DOHH2 (cell line): ENCODE data around the gene NRXN3.

Source experiments
- EZH2phosphoT487 ChIP-seq: fragments of 200-600 bp; sonication (generic); IDR thresholded peaks from 2 replicates; pipeline ENCODE4 v1.6.1; 2017; ENCODE audit warnings: borderline replicate concordance, mild to moderate bottlenecking, antibody characterized with exemption, low read length, moderate library complexity, mixed read lengths
- TF ChIP-seq, protein P1 (sequence below): fragments of 200-600 bp; sonication (generic); IDR thresholded peaks from one replicate; pipeline ENCODE4 v1.5.1; 2014; ENCODE audit warnings: antibody characterized with exemption, mild to moderate bottlenecking, low read depth, low read length; ENCODE audit not compliant: poor library complexity, severe bottlenecking

- no peak for TF ChIP-seq EZH2phosphoT487
- TF ChIP-seq, protein P1, sequence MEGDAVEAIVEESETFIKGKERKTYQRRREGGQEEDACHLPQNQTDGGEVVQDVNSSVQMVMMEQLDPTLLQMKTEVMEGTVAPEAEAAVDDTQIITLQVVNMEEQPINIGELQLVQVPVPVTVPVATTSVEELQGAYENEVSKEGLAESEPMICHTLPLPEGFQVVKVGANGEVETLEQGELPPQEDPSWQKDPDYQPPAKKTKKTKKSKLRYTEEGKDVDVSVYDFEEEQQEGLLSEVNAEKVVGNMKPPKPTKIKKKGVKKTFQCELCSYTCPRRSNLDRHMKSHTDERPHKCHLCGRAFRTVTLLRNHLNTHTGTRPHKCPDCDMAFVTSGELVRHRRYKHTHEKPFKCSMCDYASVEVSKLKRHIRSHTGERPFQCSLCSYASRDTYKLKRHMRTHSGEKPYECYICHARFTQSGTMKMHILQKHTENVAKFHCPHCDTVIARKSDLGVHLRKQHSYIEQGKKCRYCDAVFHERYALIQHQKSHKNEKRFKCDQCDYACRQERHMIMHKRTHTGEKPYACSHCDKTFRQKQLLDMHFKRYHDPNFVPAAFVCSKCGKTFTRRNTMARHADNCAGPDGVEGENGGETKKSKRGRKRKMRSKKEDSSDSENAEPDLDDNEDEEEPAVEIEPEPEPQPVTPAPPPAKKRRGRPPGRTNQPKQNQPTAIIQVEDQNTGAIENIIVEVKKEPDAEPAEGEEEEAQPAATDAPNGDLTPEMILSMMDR: no peak
Measured at GRCh38 chr14:79278286-79278797, 1108.2 kb downstream of the NRXN3 start.
